AML-193 (cell line): ENCODE measurements around the gene FRS2.
"Not testable (repeated sequence)": the region's sequence is repeated elsewhere in the genome, so short reads cannot be mapped to it uniquely, and the experiment has no call there.

Experiments used
- DNase-seq, 2 experiments: peaks; one replicate each; lab custom pipeline; 2025; lab: John Stamatoyannopoulos, UW

FRS2 gene, protein sequence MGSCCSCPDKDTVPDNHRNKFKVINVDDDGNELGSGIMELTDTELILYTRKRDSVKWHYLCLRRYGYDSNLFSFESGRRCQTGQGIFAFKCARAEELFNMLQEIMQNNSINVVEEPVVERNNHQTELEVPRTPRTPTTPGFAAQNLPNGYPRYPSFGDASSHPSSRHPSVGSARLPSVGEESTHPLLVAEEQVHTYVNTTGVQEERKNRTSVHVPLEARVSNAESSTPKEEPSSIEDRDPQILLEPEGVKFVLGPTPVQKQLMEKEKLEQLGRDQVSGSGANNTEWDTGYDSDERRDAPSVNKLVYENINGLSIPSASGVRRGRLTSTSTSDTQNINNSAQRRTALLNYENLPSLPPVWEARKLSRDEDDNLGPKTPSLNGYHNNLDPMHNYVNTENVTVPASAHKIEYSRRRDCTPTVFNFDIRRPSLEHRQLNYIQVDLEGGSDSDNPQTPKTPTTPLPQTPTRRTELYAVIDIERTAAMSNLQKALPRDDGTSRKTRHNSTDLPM

DNA sequence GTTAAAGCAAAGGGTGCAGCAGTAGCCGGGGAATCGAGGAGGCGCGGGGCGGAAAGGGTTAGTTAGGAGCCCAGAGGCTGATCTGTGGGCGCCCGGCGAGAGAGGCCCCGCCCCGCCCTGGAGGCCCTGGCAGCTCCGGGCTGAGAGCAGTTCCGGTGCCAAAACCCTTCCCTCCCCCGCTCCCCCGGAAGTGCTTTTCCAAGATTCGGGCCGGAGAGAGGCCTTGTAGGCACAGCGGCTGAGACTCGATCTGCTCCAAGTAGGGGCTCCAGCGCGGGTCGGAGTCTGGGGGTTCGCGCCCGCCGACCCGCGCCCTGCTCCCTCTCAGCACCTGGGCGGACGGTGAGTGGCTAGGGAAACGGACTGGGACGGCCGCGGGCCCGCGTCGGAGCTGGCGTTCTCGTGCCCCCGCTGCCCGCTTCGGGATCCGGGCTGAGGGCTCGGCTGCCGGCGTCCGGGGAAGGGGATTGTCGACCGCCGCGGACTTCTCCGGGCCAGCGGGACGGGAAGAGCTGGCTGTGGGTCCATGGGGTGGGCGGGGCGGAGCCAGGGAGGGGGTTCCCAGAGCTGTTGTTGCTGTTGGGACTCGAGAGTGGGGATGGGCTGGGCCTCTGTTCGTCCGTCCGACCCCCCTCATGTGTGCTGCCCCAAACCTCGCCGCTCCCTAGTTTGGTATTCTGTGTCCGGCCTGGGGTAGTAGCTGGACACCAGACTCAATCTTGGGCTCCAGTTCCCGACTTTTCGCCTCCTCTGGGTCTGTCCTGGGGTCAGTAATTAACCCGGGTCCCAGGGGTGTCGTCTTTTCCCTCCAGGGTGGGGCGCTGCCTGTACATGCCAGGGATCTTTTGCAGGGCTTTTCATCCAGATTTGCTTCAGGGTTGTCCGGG, at the start of gene FRS2:
TSS of gene FRS2 (plus strand) at position 200 of the 887 bp plus-strand sequence. CDS start 98,643 bp downstream, outside the sequence.
- peak; percentile 66 to 79 for DNase-seq

DNA sequence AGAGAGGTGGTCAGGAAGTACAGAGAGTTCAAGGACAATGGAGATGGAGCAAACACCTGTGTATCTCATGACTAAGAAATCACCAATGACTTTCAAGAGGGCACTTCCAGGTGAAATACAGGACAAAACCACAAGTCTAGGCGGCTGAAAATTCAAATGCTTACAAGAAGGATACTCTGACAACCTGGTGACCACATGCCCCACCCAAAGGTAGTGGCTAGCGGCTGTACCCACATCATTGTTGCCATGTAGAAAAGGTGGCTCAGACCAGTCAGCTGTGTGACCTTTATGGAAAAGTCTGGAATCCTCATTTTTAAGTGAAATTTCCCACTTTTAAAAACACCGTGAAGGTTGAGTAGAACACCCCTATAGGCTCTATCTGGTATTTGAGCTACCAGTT, 48.6 kb upstream of the FRS2 start:
- DNase-seq, result no peak

DNA sequence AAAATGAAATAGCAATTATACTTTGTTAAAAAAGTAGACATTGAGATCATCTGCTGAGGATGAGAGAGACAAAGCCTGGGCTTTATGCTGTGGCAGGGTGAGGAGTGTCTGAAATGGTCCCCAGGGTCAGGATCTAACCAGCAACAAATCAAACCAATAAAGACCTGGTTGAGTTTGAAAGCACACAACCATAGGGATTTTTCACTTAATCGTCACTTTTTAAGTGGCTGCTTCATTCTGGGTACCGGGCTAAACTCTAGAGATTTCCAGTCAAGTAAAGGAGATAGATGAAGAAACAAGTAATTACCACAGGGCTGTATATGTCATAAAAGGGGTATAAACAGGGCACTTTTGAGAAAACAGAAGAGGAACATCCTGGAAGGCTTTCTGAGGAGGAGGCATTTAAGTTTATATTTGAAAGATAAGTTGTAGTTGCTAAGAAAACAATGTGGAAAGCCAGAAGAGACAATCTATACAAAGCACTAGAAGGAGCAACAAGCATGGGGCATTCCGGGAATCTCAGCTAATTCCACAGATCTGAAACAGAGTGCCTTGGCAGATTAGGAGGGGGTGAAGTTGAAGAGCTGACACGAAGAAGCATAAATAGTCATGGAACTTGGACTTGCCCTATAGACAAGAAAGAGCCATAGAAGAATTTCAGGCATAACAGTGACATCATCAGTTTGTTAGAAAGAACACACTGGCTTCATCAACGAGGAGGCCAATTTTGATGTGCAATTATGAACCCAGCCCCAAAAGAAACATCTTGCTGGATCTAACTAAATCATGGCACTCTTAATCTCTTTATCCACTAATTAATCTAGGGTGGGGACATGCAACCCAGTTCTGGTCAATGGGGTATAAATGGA, 46.9 kb upstream of the FRS2 start:
- DNase-seq, result no peak

DNA sequence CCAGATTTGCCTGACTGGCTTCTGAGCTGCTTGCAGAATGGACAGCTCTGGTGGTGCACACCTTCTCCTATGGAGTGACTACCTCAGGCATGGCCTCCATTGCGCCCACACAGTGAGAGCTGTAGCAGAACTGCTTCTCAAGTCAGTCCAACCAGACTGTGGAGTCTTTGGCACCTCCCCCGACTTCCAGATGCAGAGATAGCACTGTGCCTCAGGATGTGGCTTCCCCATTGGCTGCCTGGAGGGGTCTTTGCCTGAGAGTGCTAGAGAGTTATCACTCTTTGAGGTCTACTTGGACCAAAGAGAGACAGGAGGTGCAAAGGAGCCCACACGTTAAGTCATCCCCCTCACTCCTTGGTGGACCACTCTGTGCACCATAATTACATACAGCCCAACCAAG, 44.8 kb upstream of the FRS2 start:
- no peak for DNase-seq

DNA sequence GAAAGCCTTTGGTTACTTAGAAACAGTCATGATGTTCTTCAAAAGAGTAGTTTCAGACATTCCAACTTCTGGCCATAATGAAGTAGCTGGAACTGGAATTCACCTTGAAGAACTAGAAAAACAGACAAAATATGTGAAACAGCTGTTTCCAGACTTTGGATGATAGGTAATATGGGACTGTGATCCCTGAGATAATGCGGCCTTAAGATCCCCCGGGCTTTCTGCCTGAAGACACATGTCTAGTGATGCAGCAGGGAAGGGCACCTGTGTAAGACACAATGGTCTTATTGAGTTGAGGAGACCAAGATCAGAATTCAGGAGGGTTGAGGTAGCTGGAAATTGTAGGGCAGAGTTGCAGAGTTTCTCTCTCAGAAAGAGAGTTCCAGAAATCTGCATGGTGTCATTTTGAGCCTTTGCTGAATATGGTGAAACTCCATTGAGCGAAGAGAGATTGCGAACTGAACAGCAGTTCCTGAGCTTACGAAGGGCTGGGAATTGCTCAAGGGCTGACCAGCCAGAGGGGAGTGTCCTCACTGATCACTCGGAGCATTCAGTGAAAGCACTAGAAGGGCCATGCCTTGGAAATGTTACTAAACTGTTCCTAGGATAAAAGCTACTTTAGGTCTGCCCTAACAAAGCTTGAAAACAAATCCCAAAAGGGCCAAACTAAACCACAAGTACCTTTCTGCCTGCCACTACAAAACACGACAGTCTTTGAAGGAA, 41.7 kb upstream of the FRS2 start:
- no peak for DNase-seq

DNA sequence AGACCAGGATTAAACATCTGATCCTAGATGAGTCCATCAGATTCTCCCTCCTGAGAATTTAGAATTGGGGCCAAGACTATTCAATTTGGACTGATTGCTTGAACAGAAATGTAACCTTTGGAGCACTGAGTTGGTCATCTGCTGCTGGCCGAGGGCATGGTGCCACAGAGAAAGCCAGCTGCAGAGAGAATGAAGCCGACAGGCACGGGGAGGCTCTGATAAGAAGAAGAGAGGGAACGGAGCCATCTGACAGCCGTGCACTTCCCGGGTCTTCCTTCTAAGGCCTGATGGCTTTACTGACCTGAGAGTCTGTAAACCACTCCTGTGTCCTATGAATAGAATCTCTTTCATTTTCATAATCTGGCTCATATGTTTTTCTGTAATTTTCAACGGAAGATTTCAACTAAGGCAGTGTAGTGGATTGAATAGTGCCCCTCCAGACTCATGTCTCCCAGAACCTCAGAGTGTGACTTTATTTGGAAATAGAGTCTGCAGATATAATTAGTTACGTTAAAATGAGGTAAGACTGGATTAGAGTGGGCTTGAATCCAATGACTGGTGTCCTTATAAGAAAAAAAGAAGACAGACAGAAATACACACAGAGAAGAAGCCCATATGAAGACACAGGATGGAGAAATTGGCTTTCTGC, 39.1 kb upstream of the FRS2 start:
- no peak for DNase-seq

DNA sequence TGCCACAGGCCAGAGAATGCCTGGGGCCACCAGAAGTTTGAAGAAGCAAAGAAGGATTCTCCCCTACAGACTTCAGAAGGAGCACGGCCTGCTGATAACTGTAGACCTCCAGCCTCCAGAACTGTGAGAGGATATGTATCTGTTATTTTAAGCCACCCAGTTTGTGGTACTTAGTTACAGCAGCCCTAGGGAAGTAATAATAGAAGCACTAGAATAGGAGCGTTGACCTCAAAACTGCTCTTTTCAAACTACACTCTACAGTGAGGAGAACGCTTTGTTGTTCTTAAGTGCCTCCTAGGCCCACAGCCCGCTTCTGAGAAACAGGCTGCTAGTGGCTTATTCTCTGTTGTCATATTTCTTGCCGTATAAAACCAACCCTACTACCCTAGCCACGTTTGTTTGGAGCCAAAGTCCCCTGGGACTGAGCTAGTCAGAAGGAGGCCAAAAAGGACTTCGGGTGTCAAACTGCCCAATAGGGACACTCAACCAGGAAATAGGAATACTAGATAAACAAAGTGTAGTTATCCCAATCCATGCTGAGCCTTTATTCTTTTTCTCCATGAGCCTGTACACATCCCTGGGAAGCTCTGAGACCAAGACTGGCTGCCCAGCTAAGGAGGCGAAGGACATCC, 38.5 kb upstream of the FRS2 start:
- DNase-seq, result no peak

DNA sequence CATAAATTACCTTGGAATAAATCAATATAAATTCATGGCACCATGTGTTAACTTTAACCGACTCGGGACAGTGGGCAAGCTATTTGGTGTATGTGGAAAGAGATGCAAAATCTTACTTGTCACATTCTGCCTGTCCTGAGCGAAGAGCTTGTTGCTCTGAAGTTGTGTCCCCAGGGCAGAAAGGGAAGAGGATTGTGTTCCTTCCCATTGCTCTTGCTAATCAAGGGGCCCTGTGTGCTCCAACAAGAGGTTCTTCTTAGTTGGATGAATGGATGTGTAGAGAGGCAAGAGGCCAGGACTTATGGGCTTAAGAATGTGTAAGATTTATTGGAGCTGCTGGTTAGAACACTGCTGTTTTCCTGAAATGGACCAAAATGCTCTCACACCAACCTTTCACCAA, 36.5 kb upstream of the FRS2 start:
- no peak for DNase-seq

DNA sequence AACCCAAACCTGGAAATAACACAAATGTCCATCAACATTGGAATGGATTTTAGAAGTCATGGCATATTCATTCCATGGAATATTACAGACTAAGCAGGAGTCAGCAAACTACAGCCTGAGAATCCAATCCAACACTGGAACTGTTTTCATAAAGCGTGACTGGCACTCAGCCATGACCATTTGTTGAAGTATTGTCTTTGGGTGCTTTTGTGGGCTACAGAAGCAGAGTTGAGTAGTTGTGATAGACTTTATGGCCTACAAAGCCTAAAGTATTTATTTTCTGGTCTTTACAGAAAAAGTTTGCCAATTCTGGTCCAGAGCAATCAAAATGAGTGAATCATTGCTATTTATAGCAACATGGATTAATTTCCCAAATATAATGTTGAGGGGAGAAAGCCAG, 34.5 kb upstream of the FRS2 start:
- DNase-seq, result no peak

DNA sequence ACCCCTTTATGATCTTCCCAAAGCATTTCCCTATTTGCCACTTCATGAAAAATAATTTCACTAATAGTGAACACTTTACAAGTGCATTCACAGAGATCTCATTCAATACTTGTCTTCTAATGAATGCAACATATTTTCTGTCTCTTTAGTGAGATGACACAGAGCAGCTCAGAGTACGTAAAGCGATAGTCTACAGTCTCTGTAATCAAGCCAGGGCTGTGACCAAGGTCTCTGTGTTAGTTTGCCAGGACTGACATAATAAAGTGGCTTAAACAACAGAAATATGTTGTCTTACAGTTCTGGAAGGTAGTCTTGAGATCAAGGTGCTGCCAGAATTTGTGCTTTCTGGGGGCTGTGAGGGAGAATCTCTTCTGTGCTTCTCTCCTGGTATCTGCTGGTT, 33.1 kb upstream of the FRS2 start:
- no peak for DNase-seq

DNA sequence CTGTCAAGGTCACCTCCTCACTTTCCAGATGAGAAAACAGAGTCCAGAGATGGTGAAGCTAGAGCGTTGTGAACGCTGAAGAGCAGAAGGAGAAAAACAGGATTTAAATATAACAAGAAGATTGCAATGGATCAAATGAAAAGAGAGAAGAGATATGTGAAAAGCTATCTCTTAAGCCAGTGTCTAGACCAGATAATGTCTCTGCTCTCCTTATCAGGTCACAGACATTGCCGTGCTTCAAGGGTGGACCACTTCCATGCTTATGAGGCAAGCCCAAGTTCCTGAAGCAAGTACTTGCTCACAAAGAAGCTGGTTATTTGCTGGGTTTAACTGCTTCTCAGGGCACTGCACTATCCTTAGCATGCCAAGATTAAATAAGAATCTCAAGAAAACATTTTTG, 31.6 kb upstream of the FRS2 start:
- DNase-seq, result no peak

DNA sequence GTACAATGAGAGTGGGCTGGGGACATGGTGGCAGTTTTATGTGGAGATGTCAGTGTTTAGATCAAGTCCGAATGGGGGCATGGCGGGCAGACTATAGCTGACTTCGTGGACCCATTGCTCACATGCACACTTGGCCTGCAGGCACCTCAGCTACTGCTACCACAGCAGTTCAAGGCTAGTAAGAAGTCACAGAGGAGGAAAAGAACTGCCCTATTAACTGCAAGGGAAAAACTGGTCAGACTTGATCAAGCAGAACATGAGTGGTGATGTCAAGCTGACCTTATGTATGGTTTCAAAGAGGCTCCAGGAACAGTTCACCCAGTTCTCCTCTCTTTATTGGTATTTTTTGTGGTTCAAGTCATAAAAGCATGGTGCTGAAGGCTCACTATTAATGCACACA, 30.2 kb upstream of the FRS2 start:
- no peak for DNase-seq

DNA sequence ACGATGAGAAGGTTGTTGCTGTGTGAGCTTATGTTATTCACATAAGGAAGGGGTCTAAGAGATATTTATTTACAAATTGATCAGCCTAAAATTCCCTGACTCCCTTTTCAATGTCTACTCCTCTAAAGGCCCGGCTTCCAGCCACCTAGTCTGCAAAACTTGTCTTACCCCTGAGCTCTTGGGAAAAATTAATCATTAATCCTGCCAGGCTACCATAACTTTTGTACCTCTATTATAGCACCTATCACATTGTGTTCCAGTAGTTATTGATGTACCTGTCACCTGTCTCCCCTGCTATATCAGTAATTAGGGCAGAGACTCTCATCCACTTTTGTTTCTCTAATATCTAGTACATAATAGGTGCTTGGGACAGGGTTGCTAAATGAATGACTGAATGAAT, 29.3 kb upstream of the FRS2 start:
- no peak for DNase-seq

DNA sequence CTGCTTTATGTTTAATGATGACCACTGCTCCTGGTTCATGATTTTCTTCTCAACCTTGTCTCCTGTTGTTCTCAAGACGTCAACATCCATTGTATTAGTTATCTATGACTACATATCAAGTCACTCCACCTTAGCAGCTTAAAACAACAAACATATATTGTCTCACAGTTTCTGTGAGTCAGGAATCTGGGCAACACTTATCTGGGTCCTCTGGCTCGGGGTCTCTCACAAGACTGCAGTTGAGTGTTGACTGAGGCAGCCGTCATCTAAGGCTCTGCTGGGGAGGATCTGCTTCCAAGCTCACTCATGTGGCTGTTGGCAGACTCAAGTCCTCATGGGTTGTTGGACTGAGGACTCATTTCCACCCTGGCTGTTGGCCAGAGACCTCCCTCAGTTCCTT, 27.3 kb upstream of the FRS2 start:
- no peak for DNase-seq

DNA sequence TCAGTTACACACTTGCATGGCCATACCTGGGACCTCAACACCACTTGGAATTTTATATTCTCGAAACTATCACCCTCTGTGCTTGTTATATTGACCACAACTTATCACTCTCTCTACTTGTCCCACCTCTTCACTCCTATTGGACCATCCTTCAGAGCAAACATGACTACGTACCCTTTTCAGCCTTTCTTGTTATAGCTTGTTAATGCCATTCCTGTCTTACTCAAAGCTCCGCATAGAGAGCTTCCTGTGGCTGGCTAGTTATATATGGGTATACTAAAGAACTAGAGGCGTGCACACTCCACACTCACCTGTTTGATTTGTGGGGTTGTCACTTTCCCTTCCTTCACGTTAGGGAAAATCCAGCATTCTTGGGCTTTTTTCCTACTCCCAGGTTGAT, 26.3 kb upstream of the FRS2 start:
- DNase-seq, result no peak

DNA sequence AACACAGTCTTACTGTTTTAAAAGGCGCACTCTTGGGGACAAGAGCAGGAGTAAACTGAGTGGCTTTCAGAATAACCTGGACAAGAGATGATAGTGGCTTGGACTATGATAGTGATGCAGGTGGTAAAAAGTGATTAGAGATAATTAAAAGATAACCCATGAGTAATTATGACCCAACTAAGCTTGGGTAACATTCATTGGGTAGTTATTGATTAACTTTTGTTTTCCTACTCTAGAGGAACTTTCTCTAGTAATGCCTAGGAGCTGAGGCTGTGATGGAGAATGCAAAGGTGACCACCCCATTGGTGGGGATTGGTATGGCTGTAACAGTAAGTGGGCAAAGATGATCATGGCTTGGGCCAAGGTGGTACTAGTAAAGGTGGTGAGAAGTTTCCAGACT, 22.3 kb upstream of the FRS2 start:
- no peak for DNase-seq

DNA sequence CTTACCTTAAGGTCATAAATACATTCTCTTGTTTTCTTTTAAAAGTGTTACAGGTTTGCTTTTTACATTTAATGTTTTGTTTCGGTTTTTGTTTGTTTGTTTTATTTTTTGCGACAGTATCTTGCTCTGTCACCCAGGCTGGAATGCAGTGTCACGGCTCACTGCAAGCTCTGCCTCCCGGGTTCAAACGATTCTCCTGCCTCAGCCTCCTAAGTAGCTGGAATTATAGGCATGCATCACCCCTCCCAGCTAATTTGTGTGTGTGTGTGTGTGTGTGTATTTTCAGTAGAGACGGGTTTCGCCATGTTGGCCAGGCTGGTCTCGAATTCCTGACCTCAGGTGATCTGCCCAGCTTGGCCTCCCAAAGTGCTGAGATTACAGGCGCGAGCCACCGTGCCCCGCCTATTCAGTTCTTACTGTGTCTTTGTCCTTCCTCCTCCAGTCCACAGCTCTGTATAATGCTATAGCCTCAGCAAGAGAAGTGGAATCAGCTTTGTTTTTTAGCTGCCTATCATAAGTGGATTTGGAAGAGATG, 17.5 kb upstream of the FRS2 start:
- not testable (repeated sequence) for DNase-seq

DNA sequence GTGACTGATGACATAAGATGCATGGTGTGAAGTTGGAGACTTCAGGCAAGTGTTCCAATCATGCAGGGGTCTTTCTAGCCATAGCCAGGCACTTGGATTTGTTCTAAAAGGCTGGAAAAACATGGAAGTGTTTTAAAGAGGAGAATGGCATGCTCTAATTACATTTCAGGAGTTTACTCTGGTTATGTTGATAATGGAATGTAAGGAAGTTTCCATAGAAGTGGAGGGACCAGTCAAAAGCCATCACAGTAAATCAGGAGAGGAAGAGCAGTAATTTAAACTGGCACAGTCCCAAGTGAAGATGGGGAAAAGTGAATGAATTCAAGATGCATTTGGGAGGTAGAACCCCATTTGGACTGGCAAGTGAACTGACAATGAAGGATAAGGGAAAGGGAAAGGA, 13.9 kb upstream of the FRS2 start:
- no peak for DNase-seq

DNA sequence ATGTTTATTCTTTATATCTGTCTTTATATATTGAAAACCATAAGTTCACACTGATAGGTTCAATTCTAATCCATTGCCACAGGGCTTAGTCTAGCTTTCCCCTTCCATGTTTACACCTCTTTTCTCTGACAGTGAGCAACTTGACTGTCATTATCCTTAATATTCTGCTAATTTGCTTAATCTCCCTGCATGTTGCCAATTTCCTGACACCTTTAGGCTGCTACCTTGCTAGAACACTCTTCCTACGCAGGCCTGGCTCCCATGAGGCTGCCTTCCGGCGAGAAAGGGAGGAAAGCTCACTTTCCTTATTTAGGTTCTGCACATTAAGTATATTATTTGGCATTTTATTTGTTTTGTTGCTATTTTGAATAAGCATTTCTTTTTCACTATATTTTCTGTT, 12.8 kb upstream of the FRS2 start:
- no peak for DNase-seq

DNA sequence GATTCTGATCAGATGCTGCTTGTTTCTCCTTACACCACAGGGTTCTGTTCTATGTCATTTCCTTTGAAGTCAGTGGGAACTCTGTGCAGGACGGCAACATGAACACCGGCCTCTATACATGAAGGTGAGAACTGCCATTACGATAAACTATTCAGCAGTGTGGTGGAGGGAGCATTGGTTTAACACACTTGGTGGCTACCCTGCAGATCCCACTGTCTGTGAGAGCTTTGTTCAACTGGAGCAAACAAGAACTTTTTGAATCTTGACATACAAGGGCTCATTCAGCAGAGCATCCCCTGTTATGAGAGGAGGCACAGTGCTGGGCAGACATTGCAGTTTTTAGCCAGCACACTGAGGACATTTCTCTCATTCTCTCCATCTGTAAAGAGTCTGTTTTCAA, 10.7 kb upstream of the FRS2 start:
- DNase-seq, result no peak
